HepG2 (cell line): Measurements from ENCODE around the gene TBC1D16. TPM values are rescaled to one million over a fixed set of nuclear protein-coding genes. Genes with fewer than 3 reads are reported as not detected.

Source experiments
- ATAC-seq: fragments of 200-7000 bp; cut with Tn5 transposase; 3 replicates; pipeline ENCODE4 v1.9.1; 2020; ENCODE audit warnings: mild to moderate bottlenecking, moderate library complexity
- BruUV-seq: library from RNA; stranded (reverse); fragments of 400-500 nt; replicated peaks from 2 replicates; lab custom pipeline; 2021; lab: Mats Ljungman, UMichigan
- CTCF ChIA-PET: fragments of 300-600 bp; formaldehyde crosslinking; extraction: SDS; loops from one replicate; lab custom pipeline; 2021; ENCODE audit warnings: low total read pairs, inconsistent platforms, low intra/inter-chr PET ratio; lab: Yijun Ruan, JAX
- POLR2A ChIA-PET: fragments of 350-600 bp; sonication (Branson Sonifier 250); formaldehyde crosslinking; loops from one replicate; lab custom pipeline; 2020; ENCODE audit warnings: antibody characterized with exemption, inconsistent platforms; lab: Yijun Ruan, JAX
- DNase-seq: peaks from one replicate; pipeline ENCODE4 v3.0.0-alpha.2; 2015; ENCODE audit warnings: low spot score
- FAIRE-seq: peaks from 3 replicates; lab custom pipeline; 2011; peaks lifted over from hg19 to GRCh38; lab: Jason Lieb, UNC
- H2AFZ ChIP-seq: one replicate; pipeline ENCODE4 v1.6.1; 2011; ENCODE audit warnings: low read length, inconsistent platforms
- H3K27ac ChIP-seq: fragments of 300-600 bp; 3 replicates; pipeline ENCODE4 v1.8.0; 2011; ENCODE audit warnings: mixed run types, mild to moderate bottlenecking, mixed read lengths, low read length, inconsistent platforms; ENCODE audit not compliant: insufficient read depth; ENCODE audit errors: extremely low read length
- H3K27me3 ChIP-seq, 2 experiments: fragments of 200-600 bp in 1 of 2; 2 replicates in 1 of 2; 3 replicates in 1 of 2; pipeline versions ENCODE4 v1.6.0 to v1.8.0; 2011; ENCODE audit warnings: low read length in 2 of 2, mild to moderate bottlenecking in 2 of 2, moderate library complexity in 2 of 2, inconsistent platforms in 1 of 2; ENCODE audit not compliant: insufficient read depth in 2 of 2, control insufficient read depth in 1 of 2
- H3K36me3 ChIP-seq, 2 experiments: fragments of 200-600 bp in 1 of 2; replicated peaks in 1 of 2; 2 replicates in 1 of 2; 3 replicates in 1 of 2; pipeline versions ENCODE4 v1.5.1 to v1.8.0; 2011; ENCODE audit warnings: low read length in 2 of 2, inconsistent platforms in 1 of 2; ENCODE audit not compliant: insufficient read depth in 2 of 2, control insufficient read depth in 1 of 2
- H3K4me1 ChIP-seq: 2 replicates; pipeline ENCODE4 v1.5.1; 2012; ENCODE audit warnings: low read length, inconsistent platforms; ENCODE audit not compliant: insufficient read depth
- H3K4me2 ChIP-seq: 2 replicates; pipeline ENCODE4 v1.6.0; 2011; ENCODE audit warnings: low read depth, low read length, inconsistent platforms
- H3K4me3 ChIP-seq, 3 experiments: fragments of 200-600 bp in 1 of 3; sonication (generic), shearing (Covaris generic) in 1 of 3; replicated peaks in 1 of 3; 2 replicates each; pipeline ENCODE4 v1.5.1; 2011 to 2016; ENCODE audit warnings: low read length in 3 of 3, inconsistent platforms in 2 of 3, low read depth in 2 of 3, mild to moderate bottlenecking in 2 of 3, control low read depth in 1 of 3, mixed read lengths in 1 of 3; ENCODE audit not compliant: insufficient read depth in 1 of 3
- H3K79me2 ChIP-seq: one replicate; pipeline ENCODE4 v1.6.1; 2011; ENCODE audit warnings: low read length, inconsistent platforms; ENCODE audit not compliant: insufficient read depth
- H3K9ac ChIP-seq: 2 replicates; pipeline ENCODE4 v1.6.0; 2011; ENCODE audit warnings: mild to moderate bottlenecking, low read depth, low read length, inconsistent platforms; ENCODE audit not compliant: insufficient read depth
- H3K9me3 ChIP-seq: 2 replicates; pipeline ENCODE4 v1.5.1; 2012; ENCODE audit warnings: mild to moderate bottlenecking, low read length
- H4K20me1 ChIP-seq: 2 replicates; pipeline ENCODE4 v1.6.0; 2011; ENCODE audit warnings: inconsistent platforms, mild to moderate bottlenecking, low read length, moderate library complexity; ENCODE audit not compliant: insufficient read depth
- ELF3 ChIP-seq: IDR thresholded peaks from 2 replicates; pipeline ENCODE4 v1.6.1; 2016; ENCODE audit warnings: missing genetic modification reagents, missing compliant biosample characterization
- MAZ ChIP-seq, 2 experiments: sonication (generic) in 1 of 2; formaldehyde crosslinking in 1 of 2; IDR thresholded peaks; 2 replicates each; pipeline versions ENCODE4 v1.5.0 to v1.6.1; 2012 to 2020; ENCODE audit warnings: low read depth in 2 of 2, mild to moderate bottlenecking in 2 of 2, borderline replicate concordance in 1 of 2, improper control_type of control experiment in 1 of 2, low read length in 1 of 2, missing genetic modification reagents in 1 of 2, moderate library complexity in 1 of 2
- SIX4 ChIP-seq: sonication (generic); formaldehyde crosslinking; IDR thresholded peaks from 2 replicates; pipeline ENCODE4 v1.4.0; 2020; ENCODE audit warnings: missing genetic modification reagents
- ZNF3 ChIP-seq: IDR thresholded peaks from 2 replicates; pipeline ENCODE4 v1.7.0; 2017; ENCODE audit warnings: inconsistent platforms
- ZNF674 ChIP-seq: sonication (generic); formaldehyde crosslinking; IDR thresholded peaks from 2 replicates; pipeline ENCODE4 v1.5.0; 2020; ENCODE audit warnings: low read depth, mild to moderate bottlenecking, missing genetic modification reagents
- WGBS: methylation state at CpG from one replicate; pipeline ENCODE4 v1.1.6; 2017; ENCODE audit warnings: low lambda C conversion rate; 5-methylcytosine and 5-hydroxymethylcytosine counted together
- in situ Hi-C: cut with HindIII; loops from 2 replicates; pipeline ENCODE4 v1.10.0; 2017; ENCODE audit warnings: low pct_unique_long_range_greater_than_20kb; ENCODE audit not compliant: extremely low pct_ligation_motif_present
- intact Hi-C: fragments of 100-400 bp; cut with micrococcal nuclease; formaldehyde crosslinking; loops from one replicate; pipeline ENCODE4 v1.10.0; 2022; ENCODE audit not compliant: unreplicated experiment
- polyA plus RNA-seq, 8 experiments: library from polyadenylated mRNA; depleted of rRNA in 3 of 8; stranded (reverse) in 7 of 8; unstranded in 1 of 8; fragments of >200 nt; fragmentation: Illumina TruSeq in 4 of 8; extraction: Trizol in 4 of 8; gene quantifications; 2 replicates each; pipeline versions ENCODE4 v1.2.1 to v1.2.3, GENCODE V29; 2011 to 2016; ENCODE audit warnings: low read depth in 4 of 8, missing spikeins in 1 of 8, mixed read lengths in 1 of 8; ENCODE audit not compliant: insufficient read depth in 1 of 8
- total RNA-seq, 5 experiments: library from RNA; depleted of rRNA; stranded (reverse); fragments of >200 nt; fragmentation: Illumina TruSeq; extraction: Trizol; gene quantifications; 2 replicates each; pipeline ENCODE4 v1.2.3, GENCODE V29; 2016; ENCODE audit warnings: low read depth in 1 of 5
- TF ChIP-seq, protein P1 (sequence below): sonication (generic); formaldehyde crosslinking; IDR thresholded peaks from 2 replicates; pipeline ENCODE4 v1.8.0; 2022; ENCODE audit warnings: mild to moderate bottlenecking, missing genetic modification reagents
- TF ChIP-seq, protein P2 (sequence below): sonication (generic); formaldehyde crosslinking; conservative IDR thresholded peaks from 2 replicates; pipeline ENCODE4 v1.8.0; 2022; ENCODE audit warnings: mild to moderate bottlenecking, moderate library complexity, missing genetic modification reagents
- TF ChIP-seq, protein P3 (sequence below): sonication (generic); formaldehyde crosslinking; IDR thresholded peaks from 2 replicates; pipeline ENCODE4 v1.4.0; 2020; ENCODE audit warnings: mild to moderate bottlenecking, missing genetic modification reagents
- TF ChIP-seq, protein P4 (sequence below): sonication (generic); formaldehyde crosslinking; IDR thresholded peaks from 2 replicates; pipeline ENCODE4 v1.4.0; 2020; ENCODE audit warnings: missing genetic modification reagents
- TF ChIP-seq, protein P5 (sequence below): sonication (generic); formaldehyde crosslinking; conservative IDR thresholded peaks from 2 replicates; pipeline ENCODE4 v1.8.1; 2023; ENCODE audit warnings: missing genetic modification reagents

Gene TBC1D16
- total and polyA plus RNA-seq, 2 of the 13 experiments (the other 11 are each of a cell fraction or from before 2014, with no cell fraction given): 14.9 to 24.9 TPM

DNA sequence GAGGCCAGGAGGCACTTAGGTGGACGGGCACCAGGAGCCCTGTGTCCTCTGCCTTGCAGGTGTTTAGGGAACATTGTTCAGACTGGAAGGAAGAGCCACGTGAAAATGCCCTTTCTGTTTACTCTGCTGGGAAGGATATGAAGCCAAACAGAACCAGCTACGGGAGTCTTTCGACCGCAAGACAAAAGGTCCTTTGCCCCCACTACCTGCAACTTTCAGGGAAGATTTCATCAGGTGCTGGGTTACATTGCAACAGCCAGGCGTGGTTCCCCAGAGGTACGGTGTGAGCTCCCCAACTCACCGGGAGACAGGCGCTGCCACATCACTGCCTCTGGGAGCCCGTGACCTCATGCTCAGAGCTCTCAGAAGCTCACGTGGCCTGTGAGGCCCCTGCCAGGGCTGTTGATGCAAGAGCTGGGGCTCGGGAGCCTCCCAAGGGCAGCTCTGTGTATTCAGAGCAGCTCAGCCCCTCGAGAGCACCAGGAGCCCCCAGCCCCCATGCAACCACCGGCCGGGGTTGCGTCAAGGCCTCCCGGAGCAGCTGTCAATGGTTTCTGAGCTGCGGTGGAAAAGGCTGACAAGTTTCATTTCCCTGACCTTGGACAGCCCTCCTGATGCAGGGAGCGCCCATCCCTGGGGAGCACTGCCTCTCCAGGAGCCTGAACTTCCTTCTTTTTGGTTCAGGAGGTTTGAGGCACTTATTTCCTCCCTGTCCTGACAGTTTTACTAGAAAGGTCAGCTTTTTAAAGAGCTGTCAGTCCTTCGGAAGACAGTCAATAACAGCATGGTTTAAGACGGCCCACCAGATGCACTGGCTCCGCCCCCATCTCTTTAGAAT is 42.1 kb downstream of the TBC1D16 start (continued):
- TF ChIP-seq, protein P1, sequence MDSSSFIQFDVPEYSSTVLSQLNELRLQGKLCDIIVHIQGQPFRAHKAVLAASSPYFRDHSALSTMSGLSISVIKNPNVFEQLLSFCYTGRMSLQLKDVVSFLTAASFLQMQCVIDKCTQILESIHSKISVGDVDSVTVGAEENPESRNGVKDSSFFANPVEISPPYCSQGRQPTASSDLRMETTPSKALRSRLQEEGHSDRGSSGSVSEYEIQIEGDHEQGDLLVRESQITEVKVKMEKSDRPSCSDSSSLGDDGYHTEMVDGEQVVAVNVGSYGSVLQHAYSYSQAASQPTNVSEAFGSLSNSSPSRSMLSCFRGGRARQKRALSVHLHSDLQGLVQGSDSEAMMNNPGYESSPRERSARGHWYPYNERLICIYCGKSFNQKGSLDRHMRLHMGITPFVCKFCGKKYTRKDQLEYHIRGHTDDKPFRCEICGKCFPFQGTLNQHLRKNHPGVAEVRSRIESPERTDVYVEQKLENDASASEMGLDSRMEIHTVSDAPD (CRISPR knock-in tag): peak; percentile 90
- TF ChIP-seq, protein P2, sequence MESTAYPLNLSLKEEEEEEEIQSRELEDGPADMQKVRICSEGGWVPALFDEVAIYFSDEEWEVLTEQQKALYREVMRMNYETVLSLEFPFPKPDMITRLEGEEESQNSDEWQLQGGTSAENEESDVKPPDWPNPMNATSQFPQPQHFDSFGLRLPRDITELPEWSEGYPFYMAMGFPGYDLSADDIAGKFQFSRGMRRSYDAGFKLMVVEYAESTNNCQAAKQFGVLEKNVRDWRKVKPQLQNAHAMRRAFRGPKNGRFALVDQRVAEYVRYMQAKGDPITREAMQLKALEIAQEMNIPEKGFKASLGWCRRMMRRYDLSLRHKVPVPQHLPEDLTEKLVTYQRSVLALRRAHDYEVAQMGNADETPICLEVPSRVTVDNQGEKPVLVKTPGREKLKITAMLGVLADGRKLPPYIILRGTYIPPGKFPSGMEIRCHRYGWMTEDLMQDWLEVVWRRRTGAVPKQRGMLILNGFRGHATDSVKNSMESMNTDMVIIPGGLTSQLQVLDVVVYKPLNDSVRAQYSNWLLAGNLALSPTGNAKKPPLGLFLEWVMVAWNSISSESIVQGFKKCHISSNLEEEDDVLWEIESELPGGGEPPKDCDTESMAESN (CRISPR knock-in tag): peak; percentile 94
- TF ChIP-seq ELF3: peak; percentile 85
- peak; percentile 71; the same call in 1 of the 2 replicates for TF ChIP-seq ZNF3

DNA sequence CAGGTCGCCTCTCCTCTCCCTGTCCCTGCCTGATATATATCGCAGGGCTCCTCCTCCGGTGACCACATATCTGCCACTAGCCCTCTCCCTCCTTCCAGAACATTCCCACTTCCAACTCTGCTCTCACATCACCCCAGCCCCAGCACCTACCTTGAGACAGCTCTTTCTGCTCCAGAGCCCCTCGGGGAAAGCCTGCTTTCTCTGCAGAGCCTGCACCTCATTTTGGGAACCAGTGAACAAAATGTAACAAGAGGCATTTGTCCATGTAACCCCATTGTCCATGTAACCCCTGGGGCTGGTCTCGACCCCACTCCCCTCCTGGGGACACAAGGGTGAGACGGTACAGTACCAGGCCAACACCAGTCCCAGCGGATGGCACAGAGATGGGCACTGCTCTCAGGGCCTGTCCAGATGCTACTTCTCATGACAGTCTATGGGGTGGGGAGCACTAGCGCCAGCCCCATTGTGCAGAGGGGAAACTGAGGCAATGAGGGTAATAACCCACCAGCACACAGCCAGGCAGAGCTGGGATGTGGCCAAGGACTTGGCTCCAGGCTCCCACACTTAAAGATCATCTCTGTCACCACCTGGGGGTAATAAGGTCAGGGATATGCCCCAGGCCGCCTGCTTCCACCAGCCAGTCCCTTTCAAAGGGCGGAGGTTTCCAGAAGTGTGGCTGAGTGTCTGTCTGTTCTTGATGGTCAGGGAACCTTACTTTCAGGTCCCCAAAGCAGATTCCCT is 42.9 kb downstream of the TBC1D16 start:
- H3K79me2 ChIP-seq: peaks cover 10% of the 10 kb centered on the region
- no peaks in the 10 kb centered on the region for H3K27me3 ChIP-seq
- peak overlapping the region; percentile 51 to 77 (median 62) for H3K4me3 ChIP-seq
- no peak overlapping the region for H2AFZ ChIP-seq
- peaks cover 85% of the 10 kb centered on the region for H3K4me1 ChIP-seq
- in situ Hi-C loops (loop anchor here (5.0 kb wide), 3 partner anchors 66 to 181 kb away; partner anchors contain the start of gene CBX4), intact Hi-C loops (loop anchor here (2.0 kb wide), 3 partner anchors 148 to 196 kb away; partner anchors contain the start of gene CBX8)
- FAIRE-seq (no peak), ATAC-seq (peak; percentile 4), DNase-seq (no peak)
- H3K9me3 ChIP-seq: no peaks in the 10 kb centered on the region
- peak overlapping the region; percentile 88 for H3K9ac ChIP-seq
- peak overlapping the region; percentile 98 for H3K27ac ChIP-seq
- peak overlapping the region; percentile 99 for H3K4me2 ChIP-seq
- H3K36me3 ChIP-seq: no peaks in the 10 kb centered on the region
- CTCF ChIA-PET: interaction anchor here (0.9 to 1.3 kb wide), 3 partner anchors 18 to 247 kb away, joined by 3 to 5 read pairs (median 3); no protein-coding TSS in a partner anchor
- BruUV-seq: TSS peak; percentile 95
- WGBS: 3% methylated on average over 9 of the region's 10 CpGs
- POLR2A ChIA-PET: interaction anchor here (0.7 to 10.9 kb wide), 65 partner anchors 8 to 965 kb away, joined by 3 to 333 read pairs (median 5); partner anchors contain the start of genes CBX2, CBX4, CBX8 and GAA
- no peaks in the 10 kb centered on the region for H4K20me1 ChIP-seq
- TF ChIP-seq ZNF674 (no peak; the same call in 1 of the 2 replicates), SIX4 (CRISPR knock-in tag) (no peak), MAZ (IDR thresholded peaks at IDR 0.05; ENCODE audit: borderline replicate concordance, low read depth, low read length) (no peak), MAZ (CRISPR knock-in tag; IDR thresholded peaks at IDR 0.05; ENCODE audit: low read depth) (no peak)
- TF ChIP-seq, protein P3, sequence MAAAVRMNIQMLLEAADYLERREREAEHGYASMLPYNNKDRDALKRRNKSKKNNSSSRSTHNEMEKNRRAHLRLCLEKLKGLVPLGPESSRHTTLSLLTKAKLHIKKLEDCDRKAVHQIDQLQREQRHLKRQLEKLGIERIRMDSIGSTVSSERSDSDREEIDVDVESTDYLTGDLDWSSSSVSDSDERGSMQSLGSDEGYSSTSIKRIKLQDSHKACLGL (CRISPR knock-in tag): no peak; the same call in 1 of the 2 replicates
- TF ChIP-seq, protein P4, sequence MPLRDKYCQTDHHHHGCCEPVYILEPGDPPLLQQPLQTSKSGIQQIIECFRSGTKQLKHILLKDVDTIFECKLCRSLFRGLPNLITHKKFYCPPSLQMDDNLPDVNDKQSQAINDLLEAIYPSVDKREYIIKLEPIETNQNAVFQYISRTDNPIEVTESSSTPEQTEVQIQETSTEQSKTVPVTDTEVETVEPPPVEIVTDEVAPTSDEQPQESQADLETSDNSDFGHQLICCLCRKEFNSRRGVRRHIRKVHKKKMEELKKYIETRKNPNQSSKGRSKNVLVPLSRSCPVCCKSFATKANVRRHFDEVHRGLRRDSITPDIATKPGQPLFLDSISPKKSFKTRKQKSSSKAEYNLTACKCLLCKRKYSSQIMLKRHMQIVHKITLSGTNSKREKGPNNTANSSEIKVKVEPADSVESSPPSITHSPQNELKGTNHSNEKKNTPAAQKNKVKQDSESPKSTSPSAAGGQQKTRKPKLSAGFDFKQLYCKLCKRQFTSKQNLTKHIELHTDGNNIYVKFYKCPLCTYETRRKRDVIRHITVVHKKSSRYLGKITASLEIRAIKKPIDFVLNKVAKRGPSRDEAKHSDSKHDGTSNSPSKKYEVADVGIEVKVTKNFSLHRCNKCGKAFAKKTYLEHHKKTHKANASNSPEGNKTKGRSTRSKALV (CRISPR knock-in tag): no peak
- TF ChIP-seq, protein P5, sequence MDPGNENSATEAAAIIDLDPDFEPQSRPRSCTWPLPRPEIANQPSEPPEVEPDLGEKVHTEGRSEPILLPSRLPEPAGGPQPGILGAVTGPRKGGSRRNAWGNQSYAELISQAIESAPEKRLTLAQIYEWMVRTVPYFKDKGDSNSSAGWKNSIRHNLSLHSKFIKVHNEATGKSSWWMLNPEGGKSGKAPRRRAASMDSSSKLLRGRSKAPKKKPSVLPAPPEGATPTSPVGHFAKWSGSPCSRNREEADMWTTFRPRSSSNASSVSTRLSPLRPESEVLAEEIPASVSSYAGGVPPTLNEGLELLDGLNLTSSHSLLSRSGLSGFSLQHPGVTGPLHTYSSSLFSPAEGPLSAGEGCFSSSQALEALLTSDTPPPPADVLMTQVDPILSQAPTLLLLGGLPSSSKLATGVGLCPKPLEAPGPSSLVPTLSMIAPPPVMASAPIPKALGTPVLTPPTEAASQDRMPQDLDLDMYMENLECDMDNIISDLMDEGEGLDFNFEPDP (CRISPR knock-in tag): no peak; the same call in 1 of the 2 replicates
